Breast epithelium (tissue), 4 donors: ENCODE data around the gene ST6GALNAC2. TPM values are rescaled to one million over a fixed set of nuclear protein-coding genes. Genes with fewer than 3 reads are reported as not detected.
"Not testable (repeated sequence)": the region's sequence is repeated elsewhere in the genome, so short reads cannot be mapped to it uniquely, and the experiment has no call there.

ENCODE experiments used
- DNase-seq, 2 donors: peaks; one replicate each; pipeline ENCODE4 v3.0.0-alpha.2; 2019; ENCODE audit warnings: low spot score in 2 of 2
- H3K27ac ChIP-seq, 2 donors: fragments of 200-600 bp; sonication (generic) in 1 of 2; one replicate each; pipeline ENCODE4 v1.5.1; 2016 to 2019; ENCODE audit warnings: mild to moderate bottlenecking in 1 of 2
- H3K27me3 ChIP-seq, 2 donors: fragments of 200-600 bp; sonication (generic) in 1 of 2; one replicate each; pipeline versions ENCODE4 v1.5.1 to v1.6.0; 2017 to 2019; ENCODE audit warnings: control low read depth in 1 of 2, mild to moderate bottlenecking in 1 of 2
- H3K36me3 ChIP-seq: fragments of 200-600 bp; one replicate; pipeline ENCODE4 v1.5.1; 2019
- H3K4me1 ChIP-seq, 2 donors: fragments of 200-600 bp; sonication (generic); one replicate each; pipeline ENCODE4 v1.5.1; 2016 to 2019; ENCODE audit warnings: control low read depth in 1 of 2
- H3K4me3 ChIP-seq, 3 donors: fragments of 200-600 bp; sonication (generic); 1 replicate in 2 of 3; 2 replicates in 1 of 3; pipeline ENCODE4 v1.5.1; 2016 to 2019; ENCODE audit warnings: mild to moderate bottlenecking in 3 of 3, moderate library complexity in 2 of 3
- H3K9me3 ChIP-seq, 2 donors: fragments of 200-600 bp; sonication (generic) in 1 of 2; one replicate each; pipeline ENCODE4 v1.5.1; 2016 to 2019; ENCODE audit warnings: control low read depth in 1 of 2
- CTCF ChIP-seq, 3 donors: fragments of 450-650 bp; IDR thresholded peaks; one replicate each; pipeline ENCODE4 v1.5.1; 2016 to 2017; ENCODE audit warnings: antibody characterized with exemption in 3 of 3, mild to moderate bottlenecking in 3 of 3, moderate library complexity in 3 of 3
- POLR2A ChIP-seq: fragments of 450-650 bp; IDR thresholded peaks from one replicate; pipeline ENCODE4 v1.6.1; 2016; ENCODE audit warnings: antibody characterized with exemption, mild to moderate bottlenecking, moderate library complexity
- POLR2AphosphoS5 ChIP-seq, 3 donors: sonication (generic); formaldehyde crosslinking; IDR thresholded peaks; one replicate each; pipeline ENCODE4 v1.6.1; 2017; ENCODE audit warnings: antibody characterized with exemption in 3 of 3
- intact Hi-C: fragments of 100-400 bp; cut with DNase I; formaldehyde crosslinking; loops from one replicate; pipeline ENCODE4 v1.15.1; 2023; ENCODE audit warnings: low total_unique reads
- total RNA-seq, 3 donors: library from RNA; depleted of rRNA; stranded (reverse); fragments of >200 nt; gene quantifications; one replicate each; pipeline ENCODE4 v1.1.0, GENCODE V29; 2016

ST6GALNAC2 gene
- total RNA-seq, 3 donors from 2014 or later: 10.5 to 39.8 (median 12.0) TPM

- no peak for TF ChIP-seq CTCF (IDR thresholded peaks at IDR 0.05)
- TF ChIP-seq POLR2A: no peak
- TF ChIP-seq POLR2AphosphoS5 (IDR thresholded peaks at IDR 0.05): no peak
- intact Hi-C loops: no loop called here
- Histone ChIP-seq H3K9me3 (no peaks in the 10 kb centered on the region), H3K4me1 (no peaks in the 10 kb centered on the region), H3K36me3 (no peaks in the 10 kb centered on the region), H3K27me3 (no peaks in the 10 kb centered on the region), H3K4me3 (no peak overlapping the region), H3K27ac (no peak overlapping the region)
- no peak for DNase-seq
These were observed 26.1 kb upstream of the ST6GALNAC2 start for GRCh38 chr17:76611758-76612157.

GRCh38 chr17:76611080-76611749 is 25.6 kb upstream of the ST6GALNAC2 start:
- intact Hi-C loops, H3K36me3 ChIP-seq, H3K4me1 ChIP-seq, H3K9me3 ChIP-seq, DNase-seq, H3K27ac ChIP-seq, H3K4me3 ChIP-seq, H3K27me3 ChIP-seq: not testable (repeated sequence)

- H3K4me3 ChIP-seq, H3K27me3 ChIP-seq, DNase-seq, H3K4me1 ChIP-seq, H3K9me3 ChIP-seq, H3K36me3 ChIP-seq, H3K27ac ChIP-seq, intact Hi-C loops: not testable (repeated sequence)
These were observed 21.0 kb upstream of the ST6GALNAC2 start for GRCh38 chr17:76606685-76607084.

GRCh38 chr17:76601065-76601464 is 15.4 kb upstream of the ST6GALNAC2 start:
- intact Hi-C loops: no loop called here
- H3K4me3 ChIP-seq: no peak overlapping the region

GRCh38 chr17:76599694-76600460 is 14.2 kb upstream of the ST6GALNAC2 start:
- no peak for TF ChIP-seq CTCF (IDR thresholded peaks at IDR 0.05)
- no peak for TF ChIP-seq POLR2A
- TF ChIP-seq POLR2AphosphoS5 (IDR thresholded peaks at IDR 0.05): no peak
- H3K4me1 ChIP-seq: peaks cover 0 to 4% of the 10 kb centered on the region in 2 donors
- no peaks in the 10 kb centered on the region for H3K27me3 ChIP-seq
- DNase-seq: no peak
- no peaks in the 10 kb centered on the region for H3K9me3 ChIP-seq
- H3K36me3 ChIP-seq: no peaks in the 10 kb centered on the region
- intact Hi-C loops: no loop called here
- peak overlapping the region; percentile 59 to 74 for H3K27ac ChIP-seq
- no peak overlapping the region for H3K4me3 ChIP-seq

More at GRCh38 chr17:76601065-76601464, 15.4 kb upstream of the ST6GALNAC2 start:
- Histone ChIP-seq H3K27ac (peak overlapping the region in 1 of 2 donors; percentile 8), H3K4me1 (peaks cover 0 to 4% of the 10 kb centered on the region in 2 donors), H3K27me3 (no peaks in the 10 kb centered on the region), H3K9me3 (no peaks in the 10 kb centered on the region), H3K36me3 (no peaks in the 10 kb centered on the region)
- TF ChIP-seq POLR2A: no peak
- TF ChIP-seq POLR2AphosphoS5 (IDR thresholded peaks at IDR 0.05): no peak
- no peak for TF ChIP-seq CTCF (IDR thresholded peaks at IDR 0.05)
- DNase-seq: no peak

- TF ChIP-seq POLR2A (no peak), CTCF (IDR thresholded peaks at IDR 0.05) (no peak), POLR2AphosphoS5 (IDR thresholded peaks at IDR 0.05) (no peak)
- Histone ChIP-seq H3K4me3 (no peak overlapping the region), H3K36me3 (no peaks in the 10 kb centered on the region), H3K27ac (peak overlapping the region; percentile 72 to 74), H3K4me1 (peaks cover 0 to 4% of the 10 kb centered on the region in 2 donors), H3K9me3 (no peaks in the 10 kb centered on the region), H3K27me3 (no peaks in the 10 kb centered on the region)
- no peak for DNase-seq
- intact Hi-C loops: no loop called here
These were observed 12.4 kb upstream of the ST6GALNAC2 start for GRCh38 chr17:76598004-76598439.
